Gastroesophageal sphincter (tissue), 4 donors: ENCODE results near the gene NOX5. TPM values are rescaled to one million over a fixed set of nuclear protein-coding genes. Genes with fewer than 3 reads are reported as not detected.
A peak's percentile ranks its signal among the peaks of the same experiment; 100 is the strongest.

ENCODE experiments used
- ATAC-seq: fragments of 150-250 bp; one replicate; pipeline ENCODE4 v1.9.1; 2016; ENCODE audit warnings: mild to moderate bottlenecking, moderate library complexity
- H3K27ac ChIP-seq, 4 donors: fragments of 200-600 bp; sonication (generic) in 3 of 4; 1 replicate in 3 of 4; 2 replicates in 1 of 4; pipeline ENCODE4 v1.5.1; 2016 to 2019
- H3K27me3 ChIP-seq: fragments of 200-600 bp; sonication (generic); one replicate; pipeline ENCODE4 v1.5.1; 2019
- H3K36me3 ChIP-seq, 2 donors: fragments of 200-600 bp; sonication (generic); one replicate each; pipeline ENCODE4 v1.5.1; 2019; ENCODE audit warnings: control low read depth in 1 of 2
- H3K4me1 ChIP-seq, 3 donors: fragments of 200-600 bp; sonication (generic); 1 replicate in 2 of 3; 2 replicates in 1 of 3; pipeline ENCODE4 v1.5.1; 2016 to 2019; ENCODE audit warnings: control low read depth in 2 of 3
- H3K4me3 ChIP-seq, 2 donors: fragments of 200-600 bp; sonication (generic); one replicate each; pipeline ENCODE4 v1.5.1; 2019; ENCODE audit warnings: mild to moderate bottlenecking in 1 of 2, moderate library complexity in 1 of 2
- H3K9me3 ChIP-seq, 3 donors: fragments of 200-600 bp; sonication (generic); one replicate each; pipeline ENCODE4 v1.5.1; 2017 to 2019; ENCODE audit warnings: control low read depth in 2 of 3
- EP300 ChIP-seq: sonication (generic); formaldehyde crosslinking; IDR thresholded peaks from one replicate; pipeline ENCODE4 v1.6.1; 2017; ENCODE audit warnings: antibody characterized with exemption, mild to moderate bottlenecking
- POLR2A ChIP-seq, 2 donors: fragments of 450-650 bp; IDR thresholded peaks; one replicate each; pipeline ENCODE4 v1.6.1; 2017; ENCODE audit warnings: antibody characterized with exemption in 2 of 2, mild to moderate bottlenecking in 2 of 2, moderate library complexity in 1 of 2
- POLR2AphosphoS5 ChIP-seq: sonication (generic); formaldehyde crosslinking; IDR thresholded peaks from one replicate; pipeline ENCODE4 v1.6.1; 2017; ENCODE audit warnings: antibody characterized with exemption
- WGBS, 2 donors: methylation state at CpG; one replicate each; pipeline ENCODE4 v1.1.5; 2018; ENCODE audit warnings: low coverage in 1 of 2; 5-methylcytosine and 5-hydroxymethylcytosine counted together
- total RNA-seq, 4 donors: library from RNA; depleted of rRNA; stranded (reverse); fragments of >200 nt; gene quantifications; one replicate each; pipeline ENCODE4 v1.1.0, GENCODE V29; 2016
- TF ChIP-seq, protein P1 (sequence below), 4 experiments: fragments of 200-600 bp in 2 of 4; fragments of 450-650 bp in 2 of 4; sonication (generic) in 1 of 4; IDR thresholded peaks; one replicate each; pipeline ENCODE4 v1.5.1; 2017 to 2019; ENCODE audit warnings: antibody characterized with exemption in 4 of 4, mild to moderate bottlenecking in 2 of 4, moderate library complexity in 2 of 4

The NOX5 gene
- total RNA-seq, 4 donors from 2014 or later: 0.12 to 0.54 TPM; not detected in 2

DNA sequence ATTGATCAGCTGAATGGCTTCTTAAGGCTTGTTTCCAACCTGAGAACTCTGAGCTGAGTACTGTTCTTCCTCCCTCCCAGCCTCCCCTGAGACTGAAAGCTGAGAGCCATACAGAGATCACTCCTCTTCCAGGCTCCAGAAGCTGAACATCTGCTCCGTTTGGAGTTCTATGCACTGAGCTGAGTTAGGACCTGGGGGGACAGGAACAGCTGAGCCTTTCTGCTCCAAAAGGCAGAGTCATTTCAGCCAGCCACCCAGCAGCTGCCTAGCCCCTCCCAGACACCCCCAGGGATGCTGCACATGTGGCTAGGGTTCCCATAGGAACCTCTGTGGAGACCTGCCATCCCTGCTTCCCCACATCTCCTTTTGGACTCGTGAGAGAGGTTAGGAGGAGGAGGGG lies 81.7 kb downstream of the NOX5 start:
- Histone ChIP-seq H3K4me3 (no peak overlapping the region), H3K4me1 (peaks cover 0 to 6% (median 0%) of the 10 kb centered on the region in 3 donors), H3K36me3 (no peaks in the 10 kb centered on the region), H3K27ac (no peak overlapping the region), H3K9me3 (no peaks in the 10 kb centered on the region), H3K27me3 (no peaks in the 10 kb centered on the region)
- peak; percentile 34 for ATAC-seq
- no CpG with 5 or more reads among the region's 2 CpGs for WGBS, 2 donors
- TF ChIP-seq POLR2AphosphoS5 (no peak), POLR2A (IDR thresholded peaks at IDR 0.05) (no peak), EP300 (no peak)
- TF ChIP-seq, protein P1, sequence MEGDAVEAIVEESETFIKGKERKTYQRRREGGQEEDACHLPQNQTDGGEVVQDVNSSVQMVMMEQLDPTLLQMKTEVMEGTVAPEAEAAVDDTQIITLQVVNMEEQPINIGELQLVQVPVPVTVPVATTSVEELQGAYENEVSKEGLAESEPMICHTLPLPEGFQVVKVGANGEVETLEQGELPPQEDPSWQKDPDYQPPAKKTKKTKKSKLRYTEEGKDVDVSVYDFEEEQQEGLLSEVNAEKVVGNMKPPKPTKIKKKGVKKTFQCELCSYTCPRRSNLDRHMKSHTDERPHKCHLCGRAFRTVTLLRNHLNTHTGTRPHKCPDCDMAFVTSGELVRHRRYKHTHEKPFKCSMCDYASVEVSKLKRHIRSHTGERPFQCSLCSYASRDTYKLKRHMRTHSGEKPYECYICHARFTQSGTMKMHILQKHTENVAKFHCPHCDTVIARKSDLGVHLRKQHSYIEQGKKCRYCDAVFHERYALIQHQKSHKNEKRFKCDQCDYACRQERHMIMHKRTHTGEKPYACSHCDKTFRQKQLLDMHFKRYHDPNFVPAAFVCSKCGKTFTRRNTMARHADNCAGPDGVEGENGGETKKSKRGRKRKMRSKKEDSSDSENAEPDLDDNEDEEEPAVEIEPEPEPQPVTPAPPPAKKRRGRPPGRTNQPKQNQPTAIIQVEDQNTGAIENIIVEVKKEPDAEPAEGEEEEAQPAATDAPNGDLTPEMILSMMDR (IDR thresholded peaks at IDR 0.05): no peak

DNA sequence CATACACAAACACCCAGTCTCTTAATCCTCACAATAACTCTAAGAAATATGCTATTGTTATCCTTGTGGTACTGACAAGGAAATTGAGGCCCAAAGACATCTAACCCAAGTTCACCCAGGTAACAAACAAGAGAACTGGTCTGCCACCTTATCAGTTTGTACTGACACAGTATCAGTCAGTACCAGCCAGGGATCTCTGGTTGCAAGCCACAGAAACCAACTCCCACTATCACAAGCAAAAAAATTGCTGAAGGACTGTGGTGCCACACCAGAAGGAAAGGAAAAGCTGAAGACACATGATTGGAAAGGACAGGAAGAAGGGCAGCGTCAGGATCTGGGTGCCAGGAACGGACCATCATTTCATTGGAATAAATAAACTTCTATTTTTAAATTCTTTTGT lies 82.1 kb downstream of the NOX5 start:
- H3K36me3 ChIP-seq: no peaks in the 10 kb centered on the region
- H3K27me3 ChIP-seq: no peaks in the 10 kb centered on the region
- no peak for ATAC-seq
- 58 to 84% methylated on average over 2 of the region's 2 CpGs for WGBS, 2 donors
- no peak overlapping the region for H3K4me3 ChIP-seq
- H3K27ac ChIP-seq: no peak overlapping the region
- TF ChIP-seq, protein P1 (IDR thresholded peaks at IDR 0.05): no peak
- TF ChIP-seq EP300 (no peak), POLR2A (IDR thresholded peaks at IDR 0.05) (no peak), POLR2AphosphoS5 (no peak)
- H3K9me3 ChIP-seq: no peaks in the 10 kb centered on the region
- H3K4me1 ChIP-seq: peaks cover 0 to 6% (median 0%) of the 10 kb centered on the region in 3 donors

DNA sequence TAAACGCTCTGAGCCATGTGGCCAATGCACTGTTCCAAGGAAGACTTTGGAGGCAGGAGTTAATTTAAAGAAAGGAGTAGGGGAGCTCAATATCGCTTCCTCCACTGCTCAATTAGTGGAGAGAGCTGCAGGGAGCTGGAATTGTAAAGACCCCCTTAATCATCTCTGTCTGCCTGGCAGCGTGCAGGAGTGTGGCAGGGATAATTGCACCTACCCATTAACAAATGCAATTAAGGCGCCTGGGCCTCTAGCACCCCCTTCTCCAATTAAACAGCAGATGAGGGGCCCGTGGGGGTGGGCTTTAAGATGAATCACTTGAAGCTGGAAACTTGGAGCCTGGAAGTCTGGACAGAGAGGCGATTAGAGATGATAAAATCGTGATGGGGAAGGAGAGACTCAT lies 84.3 kb downstream of the NOX5 start:
- Histone ChIP-seq H3K27me3 (no peaks in the 10 kb centered on the region), H3K9me3 (no peaks in the 10 kb centered on the region), H3K4me1 (peaks cover 0 to 6% (median 0%) of the 10 kb centered on the region in 3 donors), H3K27ac (no peak overlapping the region), H3K36me3 (no peaks in the 10 kb centered on the region), H3K4me3 (no peak overlapping the region)
- no peak for ATAC-seq
- 75 to 90% methylated on average over 4 of the region's 7 CpGs for WGBS, 2 donors
- TF ChIP-seq EP300 (no peak), POLR2AphosphoS5 (no peak), POLR2A (IDR thresholded peaks at IDR 0.05) (no peak)
- TF ChIP-seq, protein P1 (IDR thresholded peaks at IDR 0.05): no peak

DNA sequence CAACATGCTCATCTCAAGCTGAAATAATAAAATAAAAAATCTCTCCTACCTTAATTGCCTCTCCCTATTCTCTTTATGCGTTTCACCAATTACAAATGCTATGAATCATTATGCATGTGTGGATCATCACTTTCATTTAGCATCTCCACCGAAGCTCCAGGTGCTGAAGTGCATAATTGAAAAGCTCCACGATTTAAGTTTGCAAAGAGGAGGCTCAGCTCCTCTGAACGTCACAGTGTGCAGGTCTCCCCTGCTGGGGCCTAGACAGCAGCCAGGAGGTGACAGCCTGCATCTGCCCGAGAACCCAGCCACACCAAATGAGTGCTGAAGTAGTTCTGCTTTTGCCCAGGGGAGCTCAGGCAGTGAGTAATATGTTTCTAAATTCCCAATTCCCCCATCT lies 85.4 kb downstream of the NOX5 start:
- H3K4me1 ChIP-seq: peaks cover 0 to 6% (median 0%) of the 10 kb centered on the region in 3 donors
- H3K27ac ChIP-seq: no peak overlapping the region
- no peaks in the 10 kb centered on the region for H3K36me3 ChIP-seq
- H3K9me3 ChIP-seq: no peaks in the 10 kb centered on the region
- WGBS, 2 donors: 78 to 90% methylated on average over 2 to 5 of the region's 5 CpGs
- H3K27me3 ChIP-seq: peaks cover 4% of the 10 kb centered on the region
- ATAC-seq: no peak
- no peak for TF ChIP-seq POLR2A (IDR thresholded peaks at IDR 0.05)
- TF ChIP-seq, protein P1 (IDR thresholded peaks at IDR 0.05): no peak
- no peak for TF ChIP-seq EP300
- no peak for TF ChIP-seq POLR2AphosphoS5
- no peak overlapping the region for H3K4me3 ChIP-seq

DNA sequence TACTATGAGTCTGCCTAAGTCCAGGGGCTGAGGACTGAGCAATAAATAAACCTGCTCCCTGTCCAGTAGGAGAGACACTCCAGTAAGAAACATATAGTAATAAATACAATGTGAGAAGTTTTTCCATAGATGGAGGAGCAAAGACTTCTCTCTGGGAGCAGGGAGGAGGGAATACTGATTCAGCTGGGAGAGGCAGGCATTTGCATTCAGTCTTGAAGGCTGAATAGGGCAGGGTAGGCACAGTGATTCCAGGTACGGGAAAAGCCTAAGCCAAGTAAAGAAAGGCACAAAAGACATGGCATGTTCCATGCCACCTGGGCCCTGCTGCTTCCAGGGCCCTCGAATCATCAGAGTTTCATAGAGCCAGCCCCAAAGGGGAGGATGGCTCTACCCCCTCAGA lies 86.3 kb downstream of the NOX5 start:
- Histone ChIP-seq H3K36me3 (no peaks in the 10 kb centered on the region), H3K27ac (no peak overlapping the region), H3K4me3 (no peak overlapping the region), H3K4me1 (no peaks in the 10 kb centered on the region), H3K27me3 (peaks cover 4% of the 10 kb centered on the region), H3K9me3 (no peaks in the 10 kb centered on the region)
- no peak for ATAC-seq
- WGBS, 2 donors: 75 to 100% methylated on average over 1 of the region's 2 CpGs
- TF ChIP-seq POLR2A (IDR thresholded peaks at IDR 0.05) (no peak), POLR2AphosphoS5 (no peak), EP300 (no peak)
- TF ChIP-seq, protein P1 (IDR thresholded peaks at IDR 0.05): no peak
